ENCODE data around the gene ABCC6.

DNA sequence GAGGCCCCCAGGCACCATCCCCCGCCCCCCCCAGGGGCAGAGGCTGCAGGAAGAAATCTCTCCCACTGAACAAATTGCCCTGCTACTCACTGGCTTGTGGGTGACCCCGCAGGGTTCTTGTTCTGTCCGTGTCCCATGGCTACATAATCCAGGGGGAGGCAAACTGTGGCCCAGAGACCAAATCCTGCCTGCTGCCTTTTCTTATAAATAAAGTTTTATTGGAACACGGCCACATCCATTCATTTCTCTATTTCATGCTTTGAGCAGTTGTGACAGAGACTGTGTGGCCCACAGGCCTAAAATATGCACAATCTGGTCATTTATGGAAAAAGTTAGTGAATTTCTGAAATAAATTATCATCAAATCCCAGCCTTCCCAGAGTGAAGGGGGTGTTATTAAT, 38.2 kb downstream of the ABCC6 start:
- TF ChIP-seq EZH2 (IDR thresholded peaks at IDR 0.05; ENCODE audit: borderline replicate concordance, low read depth, low read length, severe bottlenecking) (no peak), CTCF (IDR thresholded peaks at IDR 0.05; ENCODE audit: borderline replicate concordance, extremely low read depth, low read length, poor library complexity, severe bottlenecking) (no peak)
